BLaER1 treated with 17β-estradiol and CSF1 and Interleukin-3, amounts not matched to agents 10 nM and 100 nM (cell line): ENCODE measurements around the gene ECT2L.

ENCODE experiments used
- H3K27ac ChIP-seq, 11 experiments: shearing (Covaris generic); formaldehyde crosslinking; 2 replicates each; pipeline ENCODE4 v1.8.1; 2022
- H3K27me3 ChIP-seq, 11 experiments: shearing (Covaris generic); formaldehyde crosslinking; 2 replicates each; pipeline ENCODE4 v1.8.1; 2022
- H3K36me3 ChIP-seq, 11 experiments: shearing (Covaris generic); formaldehyde crosslinking; 2 replicates each; pipeline ENCODE4 v1.8.1; 2022
- H3K4me1 ChIP-seq, 10 experiments: shearing (Covaris generic); formaldehyde crosslinking; 2 replicates each; pipeline ENCODE4 v1.8.1; 2022
- H3K4me2 ChIP-seq, 11 experiments: shearing (Covaris generic); formaldehyde crosslinking; 2 replicates each; pipeline ENCODE4 v1.8.1; 2022
- H3K4me3 ChIP-seq, 10 experiments: shearing (Covaris generic); formaldehyde crosslinking; 2 replicates each; pipeline ENCODE4 v1.8.1; 2022
- H3K9ac ChIP-seq, 11 experiments: shearing (Covaris generic); formaldehyde crosslinking; 2 replicates each; pipeline ENCODE4 v1.8.1; 2022
- H3K9me3 ChIP-seq, 11 experiments: shearing (Covaris generic); formaldehyde crosslinking; replicated peaks in 1 of 11; 2 replicates each; pipeline ENCODE4 v1.8.1; 2022
- H4K20me1 ChIP-seq, 11 experiments: shearing (Covaris generic); formaldehyde crosslinking; 2 replicates each; pipeline ENCODE4 v1.8.1; 2022
- Cebpa-rat ChIP-seq, 11 experiments: shearing (Covaris generic); IDR thresholded peaks; 2 replicates each; pipeline ENCODE4 v1.8.1; 2022

ECT2L gene

DNA sequence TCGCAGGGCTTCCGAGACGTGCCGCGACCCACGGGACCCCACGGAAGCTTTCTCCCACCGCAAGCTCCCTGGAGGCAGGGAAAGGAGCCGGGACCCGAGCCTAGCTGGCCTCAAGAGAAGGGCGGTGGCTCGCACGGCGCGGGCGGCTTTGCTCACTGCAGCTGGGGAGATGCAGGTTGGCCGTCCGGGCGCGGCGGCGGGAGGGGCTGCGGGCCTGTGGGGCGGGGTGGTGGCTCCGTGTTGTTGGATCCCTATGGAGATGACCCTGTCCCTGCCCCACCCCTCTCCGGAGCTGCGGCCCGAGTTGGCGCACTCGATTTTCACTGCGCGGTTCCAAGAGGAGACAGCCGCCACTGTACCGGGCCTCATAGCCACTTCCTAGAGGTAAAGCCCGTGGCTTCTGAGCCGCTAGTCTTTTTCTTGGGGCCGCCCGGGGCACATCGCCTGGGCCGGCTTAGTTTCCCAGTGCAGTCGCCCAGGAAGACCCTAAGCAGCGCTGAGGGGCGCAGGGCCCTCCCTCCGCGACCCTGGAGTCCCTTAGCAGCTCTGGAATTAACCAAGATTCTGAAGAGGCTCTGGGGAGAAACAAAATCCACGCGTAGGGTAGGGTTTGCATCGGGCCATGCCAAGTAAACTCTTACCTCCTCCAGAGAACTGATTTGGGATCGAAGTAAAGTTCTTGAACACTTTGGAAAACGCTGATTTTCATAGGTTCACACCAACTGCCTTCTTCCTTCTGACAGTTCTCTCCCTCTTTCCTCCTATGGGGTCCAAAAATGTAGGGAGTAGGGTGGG lies at the start of gene ECT2L:
ECT2L (plus strand) TSS at position 279 of the 795 bp plus-strand sequence. CDS start 17,188 bp downstream, outside the sequence.
- no peaks in the 10 kb centered on the region for H3K4me1 ChIP-seq
- 0 out of 22 replicates have a peak, but pooled peaks cover 0 to 3% (median 0%) of the 10 kb centered on the region in 11 experiments for H3K9me3 ChIP-seq
- no peak within 1 kb of the TSS for H3K4me3 ChIP-seq
- TF ChIP-seq Cebpa-rat (IDR thresholded peaks at IDR 0.05) = no peak
- H3K9ac ChIP-seq = no peak within 1 kb of the TSS
- H3K27ac ChIP-seq = no peak within 1 kb of the TSS
- peaks cover 0 to 18% (median 12%) of the 10 kb centered on the region in 11 experiments; a peak in 12 of 22 replicates for H3K36me3 ChIP-seq
- no peaks in the 10 kb centered on the region for H4K20me1 ChIP-seq
- no peak within 1 kb of the TSS for H3K4me2 ChIP-seq
- H3K27me3 ChIP-seq = no peaks in the 10 kb centered on the region

DNA sequence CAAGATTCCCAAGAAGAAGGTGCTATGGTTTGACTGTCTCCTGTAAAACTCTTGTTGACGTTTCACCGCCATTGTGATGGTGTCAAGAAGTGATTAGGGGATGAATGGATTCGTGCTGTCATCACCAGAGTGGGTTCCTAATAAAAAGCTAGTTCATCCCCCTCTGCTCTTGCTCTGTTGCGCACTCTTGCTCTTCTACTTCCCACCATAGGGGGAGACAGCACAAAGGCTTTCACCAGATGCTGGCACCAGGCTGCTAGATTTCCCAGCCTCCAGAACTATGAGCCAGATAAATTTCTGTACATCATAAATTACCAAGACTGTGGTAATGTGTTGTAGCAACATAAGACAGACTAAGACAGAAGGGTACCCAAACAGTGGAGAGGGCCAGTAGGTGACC lies 43.9 kb upstream of the ECT2L start:
- no peak overlapping the region for H3K27ac ChIP-seq
- no peaks in the 10 kb centered on the region for H3K9me3 ChIP-seq
- no peak overlapping the region for H3K4me3 ChIP-seq
- TF ChIP-seq Cebpa-rat (IDR thresholded peaks at IDR 0.05) = no peak
- H3K27me3 ChIP-seq = no peaks in the 10 kb centered on the region
- H4K20me1 ChIP-seq = no peaks in the 10 kb centered on the region
- H3K4me1 ChIP-seq = no peaks in the 10 kb centered on the region
- H3K36me3 ChIP-seq = no peaks in the 10 kb centered on the region
- no peak overlapping the region for H3K9ac ChIP-seq
- no peak overlapping the region for H3K4me2 ChIP-seq

GRCh38 chr6:138757136-138757535 lies 38.8 kb upstream of the ECT2L start:
- Histone ChIP-seq H3K4me1 (no peaks in the 10 kb centered on the region), H3K4me2 (no peak overlapping the region), H3K36me3 (no peaks in the 10 kb centered on the region), H3K27ac (no peak overlapping the region), H3K9ac (no peak overlapping the region), H3K27me3 (no peaks in the 10 kb centered on the region), H4K20me1 (no peaks in the 10 kb centered on the region), H3K4me3 (no peak overlapping the region), H3K9me3 (no peaks in the 10 kb centered on the region)
- TF ChIP-seq Cebpa-rat (IDR thresholded peaks at IDR 0.05) = no peak

DNA sequence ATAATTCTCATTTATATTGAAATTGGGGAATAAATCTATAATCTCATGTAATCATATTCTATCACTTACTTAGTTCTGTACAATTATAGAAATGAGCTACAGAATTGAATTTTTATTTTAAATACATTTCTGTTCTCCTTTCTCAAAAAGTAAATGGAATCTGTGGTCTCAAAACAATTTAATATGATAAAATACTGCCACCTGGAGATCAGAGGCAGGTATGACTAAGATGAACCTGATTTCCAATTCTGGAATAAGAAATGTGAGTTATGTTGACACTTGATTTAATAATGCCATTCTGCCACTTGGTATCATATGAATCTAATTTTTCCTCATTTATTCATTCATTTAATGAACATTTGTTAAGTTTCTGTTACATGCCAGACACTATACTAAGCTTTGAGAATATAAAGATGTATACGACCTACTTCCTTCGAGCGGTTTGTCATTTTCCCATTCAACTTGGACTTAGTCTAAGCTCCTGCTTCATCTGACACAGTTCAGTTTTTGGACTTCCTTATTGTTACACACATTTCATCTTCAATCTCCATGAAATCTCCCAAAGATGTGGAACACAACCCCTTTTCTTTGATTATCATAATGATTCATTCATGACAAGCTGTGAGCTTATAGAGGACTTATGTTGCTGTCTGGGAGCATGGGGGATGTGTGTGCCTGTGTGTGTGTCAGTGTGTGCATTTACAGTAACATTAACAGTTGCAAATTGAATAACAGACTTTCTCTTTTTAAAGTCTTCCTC lies 29.8 kb upstream of the ECT2L start:
- no peak overlapping the region for H3K27ac ChIP-seq
- H3K36me3 ChIP-seq = no peaks in the 10 kb centered on the region
- TF ChIP-seq Cebpa-rat (IDR thresholded peaks at IDR 0.05) = no peak
- H3K4me2 ChIP-seq = no peak overlapping the region
- H3K4me3 ChIP-seq = no peak overlapping the region
- H3K27me3 ChIP-seq = no peaks in the 10 kb centered on the region
- no peaks in the 10 kb centered on the region for H4K20me1 ChIP-seq
- peaks cover 0 to 12% (median 7%) of the 10 kb centered on the region in 10 experiments; a peak in 5 of 20 replicates for H3K4me1 ChIP-seq
- no peak overlapping the region for H3K9ac ChIP-seq
- no peaks in the 10 kb centered on the region for H3K9me3 ChIP-seq

GRCh38 chr6:138769102-138769676 lies 26.7 kb upstream of the ECT2L start:
- no peak for TF ChIP-seq Cebpa-rat (IDR thresholded peaks at IDR 0.05)
- Histone ChIP-seq H3K9ac (0 out of 22 replicates have a peak overlapping the region, but pooled peaks of 1 of the 11 experiments have one; percentile 32), H3K36me3 (no peaks in the 10 kb centered on the region), H4K20me1 (no peaks in the 10 kb centered on the region), H3K27ac (peak overlapping the region in 1 of 11 experiments; percentile 20; a peak in 1 of 22 replicates), H3K9me3 (no peaks in the 10 kb centered on the region), H3K4me3 (no peak overlapping the region), H3K4me2 (peak overlapping the region; percentile 2 to 51 (median 17); a peak in 16 of 22 replicates), H3K4me1 (peaks cover 10 to 23% (median 18%) of the 10 kb centered on the region in 10 experiments), H3K27me3 (no peaks in the 10 kb centered on the region)

DNA sequence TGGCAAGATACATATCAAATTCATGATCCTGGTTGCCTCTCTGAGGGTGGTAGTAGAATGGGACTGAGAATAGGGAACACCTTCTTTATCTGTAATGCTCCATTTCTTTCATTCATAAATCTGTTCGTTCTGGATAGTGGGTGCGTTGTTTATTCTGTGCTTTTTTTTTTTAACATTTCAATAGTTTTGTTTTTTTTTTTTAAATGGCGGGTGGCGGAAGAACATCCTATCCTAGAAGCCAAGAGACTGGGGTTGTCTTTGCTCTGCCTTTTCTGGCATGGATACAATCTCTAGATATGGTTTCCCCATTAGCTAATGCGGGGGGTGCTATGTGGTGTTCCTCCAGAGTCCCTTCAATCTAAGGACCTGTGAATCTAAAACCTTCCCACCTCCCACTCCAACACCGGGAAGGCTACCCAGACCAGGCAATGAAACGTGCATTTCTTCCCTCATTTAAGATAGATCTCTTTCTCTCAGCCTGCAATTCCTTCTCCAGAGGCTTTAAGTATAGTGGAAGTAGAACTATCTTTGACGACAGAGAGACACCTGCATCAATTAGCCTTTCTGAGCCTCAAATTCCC lies 23.2 kb upstream of the ECT2L start:
- TF ChIP-seq Cebpa-rat (IDR thresholded peaks at IDR 0.05) = no peak
- peak overlapping the region; percentile 84 to 94 (median 90); a peak in 21 of 22 replicates for H3K9ac ChIP-seq

DNA sequence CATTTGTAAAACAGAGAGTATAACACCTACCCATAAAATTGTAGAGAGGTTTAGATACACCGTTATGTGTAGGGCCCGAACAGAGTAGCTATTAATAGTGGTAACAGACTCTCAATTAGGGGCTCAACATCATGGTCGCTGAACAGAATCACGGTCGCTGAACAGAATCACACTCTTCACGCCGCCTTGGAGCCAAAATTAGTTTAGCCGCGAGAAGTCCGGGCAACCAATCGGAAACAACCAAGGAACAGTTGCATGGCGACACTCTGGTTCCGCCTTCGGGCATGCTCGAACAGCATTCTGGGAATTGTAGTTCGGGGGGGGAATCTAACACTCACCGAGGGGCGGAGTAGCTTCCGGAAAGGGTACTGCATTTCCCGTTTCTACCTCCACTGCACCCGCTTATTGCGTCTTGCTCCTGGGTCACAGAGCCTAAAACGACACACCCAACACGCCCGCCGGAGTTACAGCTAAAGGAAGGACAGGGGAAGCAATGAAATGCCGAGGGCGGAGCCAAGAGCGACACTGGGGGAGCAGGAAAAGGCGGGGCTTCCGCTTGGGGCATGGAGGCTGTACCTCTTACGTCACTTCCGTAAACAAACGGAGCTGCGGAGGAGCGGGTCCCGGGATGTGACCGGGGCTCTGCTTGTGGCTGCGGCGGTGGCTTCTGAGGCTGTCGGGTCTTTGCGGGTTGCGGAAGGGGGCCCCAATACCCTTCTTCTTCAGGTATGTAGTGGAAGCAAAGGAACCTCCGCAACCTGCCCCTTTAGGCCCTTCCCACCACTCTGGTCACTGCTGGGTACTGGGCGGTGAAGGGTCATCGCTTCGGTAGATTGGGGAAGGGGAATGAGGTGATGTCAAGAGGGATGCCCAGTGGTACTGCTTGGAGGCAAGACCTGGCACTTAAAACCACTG lies 22.5 kb upstream of the ECT2L start, which contains the start of gene CCDC28A:
CCDC28A (plus strand) TSS at position 593 of the 915 bp plus-strand sequence. CDS start 2,352 bp downstream, outside the sequence.
- Histone ChIP-seq H3K36me3 (peaks cover 0 to 19% (median 0%) of the 10 kb centered on the region in 11 experiments; a peak in 8 of 22 replicates), H3K27ac (peak within 1 kb of the TSS; percentile 83 to 98 (median 93)), H3K4me3 (peak within 1 kb of the TSS; percentile 70 to 93 (median 88)), H3K27me3 (no peaks in the 10 kb centered on the region), H3K9me3 (no peaks in the 10 kb centered on the region), H4K20me1 (no peaks in the 10 kb centered on the region), H3K4me1 (peaks cover 15 to 30% (median 25%) of the 10 kb centered on the region in 10 experiments), H3K9ac (peak within 1 kb of the TSS; percentile 84 to 94 (median 90)), H3K4me2 (peak within 1 kb of the TSS; percentile 84 to 97 (median 90))
- TF ChIP-seq Cebpa-rat (IDR thresholded peaks at IDR 0.05) = no peak

More for the DNA sequence above, 23.2 kb upstream of the ECT2L start:
- Histone ChIP-seq H3K4me1 (peaks cover 15 to 31% (median 27%) of the 10 kb centered on the region in 10 experiments), H3K27ac (peak overlapping the region in 10 of 11 experiments; percentile 83 to 98 (median 93); a peak in 19 of 22 replicates), H3K36me3 (peaks cover 0 to 19% (median 0%) of the 10 kb centered on the region in 11 experiments; a peak in 8 of 22 replicates), H3K27me3 (no peaks in the 10 kb centered on the region), H3K4me2 (peak overlapping the region; percentile 77 to 95 (median 89)), H3K4me3 (peak overlapping the region; percentile 70 to 93 (median 88)), H3K9me3 (no peaks in the 10 kb centered on the region), H4K20me1 (no peaks in the 10 kb centered on the region)
